Kidney glomerular epithelial cell (primary cell): ENCODE results near the gene GPBAR1.

ENCODE experiments used
- DNase-seq: peaks from one replicate; lab custom pipeline; 2025; lab: John Stamatoyannopoulos, UW

GPBAR1 gene

DNA sequence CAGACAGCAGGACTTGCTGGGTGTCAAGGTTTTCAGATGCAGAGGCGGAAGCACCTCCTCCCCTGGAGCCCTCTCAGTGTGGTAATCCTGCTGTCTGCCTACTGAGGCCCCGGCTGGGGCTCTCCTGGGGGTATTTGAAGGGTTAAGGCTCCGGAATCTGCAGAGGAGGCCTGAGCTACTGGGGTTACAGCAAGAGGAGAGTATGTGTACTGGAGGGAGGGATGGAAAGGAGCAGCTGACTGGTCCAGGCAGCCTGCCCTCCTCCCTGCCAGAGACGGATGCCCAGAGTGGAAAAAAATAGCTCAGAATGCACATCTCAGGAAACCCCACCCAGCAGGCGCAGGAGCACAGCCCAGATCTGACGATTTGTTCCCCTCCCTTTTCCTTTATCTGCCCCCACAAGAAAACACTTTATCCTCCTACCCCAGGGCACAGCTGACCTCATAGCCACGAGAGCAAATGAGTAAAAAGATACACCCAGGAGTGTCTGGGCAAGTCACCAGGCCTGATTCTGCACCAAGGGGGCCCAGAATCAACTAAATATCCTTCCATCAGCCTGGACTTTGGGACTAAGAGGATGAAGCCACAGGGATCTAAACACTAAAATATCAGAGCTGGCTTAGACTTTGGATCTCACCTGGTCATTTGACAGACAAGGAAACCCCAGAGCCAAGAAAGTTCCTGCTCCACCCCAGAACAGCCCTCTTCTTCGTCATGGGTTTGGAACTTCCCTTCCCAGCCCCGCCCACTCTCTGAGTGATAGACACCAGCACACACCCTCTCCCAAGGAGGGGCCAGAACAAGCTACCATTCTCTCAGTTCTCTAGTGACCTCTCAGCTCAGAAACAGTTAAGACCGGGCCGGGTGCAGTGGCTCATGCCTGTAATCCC is 26.0 kb downstream of the GPBAR1 start:
- peak; percentile 94 for DNase-seq

DNA sequence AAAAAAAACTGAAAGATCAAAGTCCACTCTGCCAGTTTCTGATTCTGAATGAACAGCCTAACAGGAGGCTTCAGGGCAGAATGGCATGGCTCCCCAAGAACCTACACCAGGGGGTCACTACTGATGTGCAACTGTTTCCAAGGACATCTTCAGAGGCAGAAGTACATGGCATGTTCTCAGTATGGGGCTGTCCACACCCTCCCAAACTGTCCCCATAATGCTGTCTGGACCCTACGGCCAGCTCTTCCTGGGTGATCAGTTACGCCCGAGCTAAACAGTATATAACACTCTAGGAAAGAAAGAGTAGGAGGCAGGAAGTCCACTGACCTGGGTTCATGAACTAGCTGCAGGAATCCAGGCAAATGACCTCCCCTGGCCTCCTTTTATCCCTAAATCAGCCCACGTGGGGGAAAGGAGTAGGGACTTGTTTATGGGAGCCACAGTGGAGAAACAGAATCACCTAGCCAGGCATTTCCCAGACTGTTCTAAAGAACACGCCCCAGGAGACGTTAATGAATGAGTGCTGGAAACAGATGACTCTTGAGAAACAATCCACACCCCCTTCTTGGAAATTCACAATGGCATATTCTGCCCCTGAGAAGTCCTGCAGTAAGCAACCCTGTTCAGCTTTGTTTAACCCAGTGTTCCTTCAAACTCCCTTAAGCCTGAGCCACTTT is 29.0 kb downstream of the GPBAR1 start:
- DNase-seq = no peak

GRCh38 chr2:218290316-218291261 is 29.8 kb downstream of the GPBAR1 start:
- no peak for DNase-seq

DNA sequence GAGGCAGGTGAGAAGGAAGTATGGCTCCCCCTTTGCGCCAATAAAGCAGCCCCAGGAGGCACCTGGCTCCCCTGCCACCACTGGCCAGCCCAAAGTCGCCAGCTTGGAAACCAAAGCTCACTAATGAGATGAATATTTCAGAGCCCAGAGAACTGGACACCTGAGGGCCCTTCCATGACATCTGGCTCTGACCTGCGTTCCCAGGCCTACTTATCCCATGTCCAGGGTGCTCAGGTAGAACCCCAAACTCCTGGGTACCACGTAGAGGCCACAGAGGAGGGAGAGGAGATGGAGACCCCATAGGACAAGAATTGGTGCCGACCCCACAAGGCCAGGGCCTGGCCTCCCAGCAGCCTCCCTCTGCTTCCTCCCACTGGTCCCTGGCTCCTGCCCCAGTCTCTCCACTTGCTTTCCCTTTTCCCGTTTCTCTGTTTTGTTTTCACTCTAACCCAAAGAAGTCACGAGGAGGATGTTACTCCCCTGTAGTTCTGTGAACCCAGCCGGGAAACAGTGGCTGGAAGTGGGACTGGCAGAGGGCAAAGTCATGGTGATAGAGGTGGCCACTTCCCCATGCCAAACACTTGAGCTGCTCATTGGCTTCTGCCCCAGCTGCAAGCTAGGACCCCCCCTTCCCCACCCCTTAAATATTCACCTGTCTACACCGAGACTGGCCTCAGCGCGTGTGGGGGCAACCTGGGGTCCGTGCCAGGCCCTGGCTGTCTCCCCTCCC is 30.7 kb downstream of the GPBAR1 start:
- peak; percentile 16 for DNase-seq

DNA sequence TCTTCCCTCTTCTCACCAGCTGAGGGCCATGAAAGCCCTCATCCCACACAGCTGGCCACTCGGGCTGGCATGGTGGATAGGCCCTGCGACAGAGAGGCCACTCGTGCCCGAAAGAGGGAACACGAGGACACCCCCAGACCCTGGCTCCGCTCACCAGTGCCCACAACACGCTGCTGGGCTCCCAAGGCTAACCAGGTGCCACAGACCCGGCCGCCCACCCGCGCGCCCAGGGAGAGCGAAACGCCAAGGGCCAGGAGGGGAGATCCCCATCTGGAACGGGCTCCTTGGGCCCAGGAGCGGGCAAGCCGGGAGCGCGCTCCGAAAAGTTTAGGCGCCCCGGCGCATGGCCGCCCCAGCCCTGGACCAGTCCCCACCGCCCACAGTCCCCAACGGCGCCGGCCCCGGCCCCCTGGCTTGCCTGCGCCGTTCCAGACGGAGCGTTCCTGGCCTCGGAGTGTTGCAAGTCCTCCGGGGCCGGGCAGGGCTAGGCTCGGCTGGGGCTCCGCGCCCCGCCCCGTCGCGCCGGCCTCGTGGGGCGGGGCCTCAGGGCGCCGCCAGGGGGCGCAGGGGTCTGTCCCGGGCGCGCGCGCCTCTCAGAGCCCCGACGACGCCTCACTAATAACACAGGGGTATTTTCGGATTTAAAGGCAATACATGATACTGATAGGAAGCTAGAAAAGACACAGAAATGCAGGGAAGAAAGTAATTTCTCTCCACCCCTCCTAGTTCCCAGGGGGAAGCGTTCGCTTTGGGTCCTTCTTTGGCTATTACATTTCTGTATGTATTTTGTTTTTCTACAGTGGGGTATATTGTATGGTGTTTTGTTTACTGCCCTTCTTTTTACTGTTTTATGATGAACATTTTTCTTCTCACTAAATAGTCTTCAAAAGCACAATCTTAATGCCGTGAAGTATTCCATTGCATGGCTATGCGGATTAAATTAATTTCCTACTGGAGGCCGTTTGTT is 31.5 kb downstream of the GPBAR1 start, which contains the start of gene TMBIM1:
TSS of gene TMBIM1 (minus strand) at position 456 of the 967 bp plus-strand sequence. CDS start 10,362 bp downstream, outside the sequence.
- peak; percentile 28 for DNase-seq

DNA sequence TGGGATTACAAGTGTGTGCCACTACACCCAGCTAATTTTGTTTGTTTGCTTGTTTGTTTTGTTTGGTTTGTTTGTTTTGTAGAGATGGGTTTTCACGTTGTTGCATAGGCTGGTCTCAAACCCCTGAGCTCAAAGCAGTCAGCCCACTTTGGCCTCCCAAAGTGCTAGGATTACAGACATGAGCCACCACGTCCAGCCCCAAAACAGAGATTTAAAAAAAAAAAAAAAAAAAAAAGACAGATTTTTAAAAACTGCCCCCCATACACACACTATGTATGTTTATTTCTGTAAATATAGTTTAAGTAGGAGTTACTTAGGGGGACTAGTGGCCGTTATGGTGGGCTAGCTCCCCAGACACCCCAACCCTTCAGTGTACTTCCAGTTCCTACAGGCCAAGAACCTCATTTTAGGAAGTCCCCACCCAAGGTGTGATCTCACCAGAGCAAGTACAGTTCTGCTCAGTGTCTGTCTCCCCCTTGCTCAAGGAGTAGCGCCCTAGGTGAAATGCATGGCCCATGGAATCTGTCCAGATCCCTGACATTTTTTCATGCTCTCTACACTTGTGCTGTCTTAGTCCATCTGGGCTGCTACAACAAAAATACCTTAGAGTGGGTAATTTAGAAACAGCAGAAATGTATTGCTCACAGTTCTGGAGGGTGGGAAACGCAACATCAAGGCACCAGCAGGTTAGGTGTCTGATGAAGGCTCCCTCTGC is 33.1 kb downstream of the GPBAR1 start:
- DNase-seq = no peak

- no peak for DNase-seq
These were observed 33.7 kb downstream of the GPBAR1 start for GRCh38 chr2:218294430-218295022.

DNA sequence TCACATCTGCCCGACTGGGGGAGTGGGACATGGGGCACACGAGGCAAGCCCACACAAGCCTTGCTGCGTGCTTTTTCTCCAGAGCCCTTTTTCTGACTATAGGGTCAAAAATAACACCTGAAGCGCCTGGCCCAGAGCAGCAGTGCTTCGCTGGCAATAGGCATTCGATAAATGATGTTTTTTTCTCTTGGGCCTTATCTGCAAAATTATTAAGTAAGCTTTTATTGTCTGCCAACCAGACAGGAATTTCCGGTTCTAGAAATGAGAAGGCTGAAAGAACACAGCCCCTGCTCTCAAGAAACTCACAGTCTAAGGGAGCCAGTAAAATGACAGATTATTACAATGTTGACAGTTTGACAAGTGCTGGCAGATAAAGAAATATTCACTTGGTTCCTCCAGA is 34.2 kb downstream of the GPBAR1 start:
- DNase-seq = no peak

- no peak for DNase-seq
These were observed 35.4 kb downstream of the GPBAR1 start for GRCh38 chr2:218296200-218296599.

DNA sequence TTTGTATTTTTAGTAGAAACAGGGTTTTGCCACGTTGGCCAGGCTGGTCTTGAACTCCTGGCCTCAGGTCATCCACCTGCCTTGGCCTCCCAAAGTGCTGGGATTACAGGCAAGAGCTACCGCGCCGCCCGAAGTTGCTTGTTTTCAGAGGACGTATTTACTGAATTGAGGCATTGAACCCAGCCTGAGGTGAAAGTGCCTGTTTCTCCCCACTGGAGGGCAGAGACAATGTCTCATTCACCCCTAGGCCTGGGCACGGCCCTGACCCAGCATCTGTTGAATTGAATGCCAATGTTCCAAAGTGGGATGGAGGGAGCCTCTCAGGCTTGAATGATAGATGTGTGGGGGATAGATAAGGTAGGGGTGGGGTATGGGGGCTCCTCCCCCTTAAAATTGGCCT is 36.0 kb downstream of the GPBAR1 start:
- no peak for DNase-seq

GRCh38 chr2:218298314-218298875 is 37.6 kb downstream of the GPBAR1 start:
- no peak for DNase-seq

GRCh38 chr2:218300141-218300540 is 39.3 kb downstream of the GPBAR1 start:
- DNase-seq = no peak

DNA sequence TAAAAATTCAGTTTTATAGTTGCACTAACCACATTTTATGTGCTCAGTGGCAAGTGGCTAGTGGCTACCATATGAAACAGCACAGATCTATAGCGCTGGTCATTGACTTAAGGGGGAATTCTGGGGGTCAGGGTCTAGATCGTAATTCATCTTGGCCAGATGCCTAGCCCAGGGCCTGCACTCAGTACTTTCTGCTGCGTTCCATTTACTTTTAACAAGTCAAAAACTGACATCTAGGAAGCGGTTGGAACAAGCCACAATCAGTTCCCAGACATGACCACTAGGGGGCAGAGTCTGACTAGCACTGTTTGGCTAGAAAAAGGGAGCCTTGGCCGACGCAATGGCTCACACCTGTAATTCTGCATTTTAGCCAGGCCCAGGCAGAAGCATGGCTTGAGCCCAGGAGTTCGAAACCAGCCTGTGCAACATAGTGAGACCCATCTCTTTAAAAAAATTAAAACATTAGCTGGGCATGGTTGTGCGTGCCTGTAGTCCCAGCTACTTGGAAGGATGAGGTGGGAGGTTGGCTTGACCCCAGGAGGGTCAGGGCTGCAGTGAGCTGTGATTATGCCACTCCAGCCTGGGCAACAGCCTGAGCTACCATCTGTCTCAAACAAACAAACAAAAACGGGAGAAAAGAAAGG is 40.5 kb downstream of the GPBAR1 start:
- peak; percentile 83 for DNase-seq

DNA sequence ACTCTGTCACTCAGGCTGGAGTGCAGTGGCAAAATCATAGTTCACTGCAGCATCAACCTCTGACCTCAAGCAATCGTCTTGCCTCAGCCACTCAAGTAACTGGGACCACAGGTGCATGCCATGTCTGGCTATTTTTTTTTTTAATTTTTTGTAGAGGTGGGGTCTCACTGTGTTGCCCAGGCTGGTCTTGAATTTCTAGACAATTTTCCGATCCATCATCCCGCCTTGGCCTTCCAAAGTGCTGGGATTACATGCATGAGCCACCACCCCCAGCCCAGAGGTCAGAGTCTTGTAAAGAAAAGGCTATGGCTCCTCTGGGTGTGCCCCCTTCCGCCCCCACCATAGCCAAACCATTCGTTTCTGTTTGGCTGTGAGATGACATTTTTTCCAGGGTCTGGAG is 44.6 kb downstream of the GPBAR1 start:
- DNase-seq = no peak

- DNase-seq = no peak
These were observed 45.5 kb downstream of the GPBAR1 start for GRCh38 chr2:218306184-218306920.

DNA sequence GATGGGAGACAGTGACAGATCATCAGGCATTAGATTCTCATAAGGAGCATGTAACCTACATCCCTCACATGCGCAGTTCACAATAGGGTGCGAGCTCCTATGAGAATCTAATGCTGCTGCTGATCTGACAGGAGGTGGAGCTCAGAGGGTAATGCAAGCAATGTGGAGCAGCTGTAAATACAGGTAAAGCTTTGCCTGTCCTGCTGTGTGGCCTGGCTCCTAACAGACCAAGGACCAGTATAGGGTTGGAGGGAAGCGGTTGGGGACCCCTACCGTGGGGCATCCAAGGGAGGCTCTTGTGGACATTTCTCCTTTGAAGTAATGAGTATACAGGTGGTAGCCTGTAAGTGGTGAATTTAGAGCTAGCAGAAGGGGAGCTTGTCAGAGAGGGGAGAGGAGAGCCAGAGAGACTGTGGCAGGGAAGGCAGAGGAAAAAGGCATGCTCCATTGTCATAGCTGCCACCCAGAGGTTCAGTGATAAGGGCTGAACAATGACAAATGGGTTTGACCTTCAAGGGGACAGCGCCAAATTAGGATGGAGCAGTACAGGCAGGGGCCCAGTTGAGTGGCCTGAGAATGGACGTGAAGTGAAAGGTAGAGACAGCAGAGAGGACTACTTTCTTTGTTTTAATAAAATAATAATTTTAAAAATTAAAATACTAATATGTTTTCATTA is 46.7 kb downstream of the GPBAR1 start:
- DNase-seq = no peak
